Fibroblast of lung (primary cell): ENCODE results near the gene IRAK3.

ENCODE experiments used
- CTCF ChIP-seq, 2 donors: IDR thresholded peaks in 1 of 2; conservative IDR thresholded peaks in 1 of 2; 1 replicate in 1 of 2; 2 replicates in 1 of 2; pipeline ENCODE4 v1.5.1; 2011 to 2012; ENCODE audit warnings: low read length in 2 of 2, control low read depth in 1 of 2, inconsistent platforms in 1 of 2, low read depth in 1 of 2, mild to moderate bottlenecking in 1 of 2
- EZH2 ChIP-seq: IDR thresholded peaks from 2 replicates; pipeline ENCODE4 v1.5.1; 2012; ENCODE audit warnings: low read length, control low read depth, mild to moderate bottlenecking; ENCODE audit errors: missing control alignments

- TF ChIP-seq CTCF (conservative IDR thresholded peaks at IDR 0.05 in 1 of 2, IDR thresholded peaks at IDR 0.05 in 1 of 2; ENCODE audit: low read depth in 1 of 2, low read length in 2 of 2), result no peak
- TF ChIP-seq EZH2, result no peak
Measured at GRCh38 chr12:66268562-66268961, 79.5 kb downstream of the IRAK3 start.
